Left renal cortex interstitium (tissue), 4 donors: ENCODE measurements around the gene MTARC1. TPM values are rescaled to one million over a fixed set of nuclear protein-coding genes. Genes with fewer than 3 reads are reported as not detected.

ENCODE experiments used
- DNase-seq, 4 donors: peaks; one replicate each; pipeline ENCODE4 v3.0.0-alpha.2; 2013; ENCODE audit warnings: low read depth in 4 of 4, low spot score in 2 of 4, missing footprints in 1 of 4
- polyA plus RNA-seq, 4 donors: library from polyadenylated mRNA; unstranded; fragments of 120-200 nt; gene quantifications; one replicate each; pipeline ENCODE4 v1.2.1, GENCODE V29; 2013; ENCODE audit not compliant: insufficient read length in 4 of 4

The MTARC1 gene
- polyA plus RNA-seq, 4 donors: 17.8 to 26.9 (median 19.1) TPM

DNA sequence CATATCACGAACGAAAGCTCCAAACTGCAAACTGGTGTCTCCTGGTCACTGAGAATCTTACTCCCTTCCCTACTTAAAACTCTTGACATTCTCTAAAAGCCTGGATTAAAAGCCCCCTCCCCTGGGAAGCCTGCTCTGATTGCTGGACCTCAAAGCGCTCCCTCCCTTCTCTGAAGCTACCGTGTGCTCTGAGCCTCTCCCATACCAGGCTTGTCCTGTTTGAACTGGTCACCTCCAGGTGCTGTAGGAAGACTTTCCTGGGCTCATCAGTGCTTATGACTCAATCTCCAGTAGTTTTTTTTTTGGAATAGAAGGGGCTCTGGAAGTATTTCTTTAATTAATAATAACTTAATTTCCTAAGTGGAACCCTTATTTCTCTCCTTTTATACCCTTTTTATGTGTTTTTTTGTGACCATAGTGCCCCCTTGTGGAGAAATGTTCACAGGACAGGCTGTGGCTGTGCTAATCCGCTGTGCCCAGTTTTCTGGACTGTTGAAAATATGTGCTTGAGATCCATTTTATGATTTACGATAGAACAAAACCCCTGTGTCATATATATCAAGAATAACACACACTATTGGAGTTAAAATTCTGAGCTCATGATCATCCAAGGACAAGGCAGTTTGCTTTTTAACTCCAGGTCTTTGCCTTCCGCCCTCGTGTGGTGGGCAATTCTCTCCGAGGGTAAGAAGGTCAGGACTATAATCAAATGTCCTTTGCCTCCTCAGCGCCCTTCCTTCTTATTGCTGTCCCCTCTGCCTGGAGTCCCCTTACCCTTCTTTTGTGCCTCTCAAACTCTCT lies 16.9 kb downstream of the MTARC1 start:
- DNase-seq: no peak

DNA sequence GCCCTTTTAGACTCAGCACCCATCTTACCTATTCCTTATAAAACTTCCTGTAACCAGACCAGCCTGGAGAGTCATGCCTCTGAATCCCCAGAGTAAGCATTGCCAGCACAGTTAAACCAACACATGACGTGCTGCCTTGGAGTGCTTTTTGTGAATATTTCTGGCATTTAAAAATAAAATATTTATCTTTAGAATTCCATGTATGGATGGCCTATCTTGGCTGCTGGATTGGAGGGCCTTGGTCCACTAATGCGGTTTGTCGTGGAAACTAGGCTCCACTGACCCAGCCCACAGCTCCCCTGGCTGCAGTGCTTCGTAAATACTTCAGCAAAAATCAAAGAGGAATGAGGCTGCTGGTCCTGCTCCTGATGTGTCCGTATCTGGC lies 17.5 kb downstream of the MTARC1 start:
- DNase-seq: no peak

DNA sequence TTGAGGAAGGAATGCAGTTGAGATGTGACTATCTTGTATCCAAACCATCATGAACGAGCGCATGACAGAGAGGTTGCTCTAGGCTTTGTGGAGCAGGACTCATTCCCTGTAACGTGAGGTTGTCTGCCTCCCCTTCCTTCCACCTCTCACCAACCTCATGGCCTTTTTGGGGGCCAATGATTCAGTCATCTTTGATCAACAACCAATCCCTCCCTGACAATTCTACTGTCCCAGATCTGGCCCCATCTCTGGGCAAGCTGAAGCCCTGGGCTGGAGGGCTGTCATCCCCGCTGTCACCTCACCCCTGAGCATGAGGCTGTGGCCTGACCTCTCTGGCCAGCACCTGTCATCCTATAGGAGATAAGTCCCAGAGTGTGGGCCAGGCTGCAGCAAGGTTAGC lies 19.7 kb downstream of the MTARC1 start:
- DNase-seq: no peak

DNA sequence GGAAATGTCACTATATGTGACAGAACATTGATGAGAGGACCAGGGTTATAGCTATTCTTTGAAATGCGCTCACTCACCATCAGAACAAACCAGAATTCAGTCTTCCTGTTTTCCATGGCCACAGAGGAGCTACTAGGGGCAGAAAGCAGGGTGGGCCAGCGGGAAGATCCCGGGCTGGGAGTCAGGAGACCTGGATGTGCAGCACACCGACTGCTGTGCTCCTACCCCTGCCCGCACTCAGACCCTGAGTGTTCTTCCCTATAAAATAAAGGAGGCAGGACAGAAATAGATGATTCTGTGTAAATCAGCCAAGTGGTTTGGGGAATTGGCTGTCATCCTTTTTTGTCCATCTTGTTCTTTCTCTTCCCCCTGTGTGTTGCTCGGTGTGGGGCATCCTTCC lies 21.0 kb downstream of the MTARC1 start:
- no peak for DNase-seq

DNA sequence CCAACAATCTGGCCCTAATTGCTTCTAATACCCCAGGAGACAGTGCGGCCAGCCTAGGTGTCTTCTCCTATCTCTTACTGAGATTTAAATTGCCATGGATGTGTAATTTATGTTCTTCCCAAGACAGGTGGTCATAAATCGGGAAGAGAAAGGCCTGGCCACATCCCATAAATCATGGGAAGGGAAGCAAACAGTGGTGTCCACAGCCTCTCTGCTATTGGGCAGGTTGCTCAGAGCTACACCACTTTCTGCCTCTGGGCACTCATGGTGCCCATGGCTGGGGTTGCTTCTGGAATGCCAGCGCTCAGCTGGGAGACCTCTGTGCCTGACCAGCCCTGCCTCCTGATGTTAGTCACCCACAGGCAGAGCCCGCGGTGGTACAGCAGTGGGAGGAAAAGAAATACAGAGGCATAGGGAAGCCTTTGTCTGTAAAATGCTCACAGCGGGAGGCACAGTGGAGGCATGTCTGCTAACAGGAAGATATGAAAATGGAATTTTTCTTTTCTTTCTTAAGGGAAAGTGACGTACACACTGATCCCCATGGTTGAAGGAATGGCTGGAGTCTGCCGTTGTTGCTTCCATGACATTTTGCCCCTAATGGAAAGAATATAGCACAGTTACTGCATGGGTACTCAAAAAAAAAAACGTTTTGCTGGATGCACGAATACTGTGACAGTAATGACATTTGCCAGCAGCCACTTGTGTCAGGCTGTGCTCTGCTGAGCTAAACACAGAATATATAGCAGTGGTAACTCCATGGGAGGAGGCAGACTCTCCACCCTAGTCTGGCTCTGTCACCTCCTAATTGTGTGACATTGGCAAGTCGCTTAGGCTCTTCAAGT lies 21.9 kb downstream of the MTARC1 start:
- peak in 3 of 4 donors; percentile 47 to 69 (median 66) for DNase-seq

DNA sequence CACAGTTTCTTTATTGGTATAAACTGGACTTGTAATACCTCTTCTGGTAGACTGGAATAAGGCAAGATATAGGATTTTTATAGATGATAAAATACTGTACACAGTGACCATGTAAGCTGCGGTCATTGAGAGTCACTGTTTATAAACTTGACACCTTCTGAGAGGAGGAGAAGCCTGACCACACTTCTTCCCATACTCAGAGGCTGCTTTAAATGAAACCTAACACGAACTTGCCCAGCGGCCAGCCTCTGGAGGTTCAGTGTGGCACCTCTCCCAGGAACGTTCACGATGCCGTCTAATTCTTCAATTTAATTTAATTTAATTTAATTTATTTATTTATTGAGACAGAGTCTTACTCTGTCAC lies 22.5 kb downstream of the MTARC1 start:
- no peak for DNase-seq

DNA sequence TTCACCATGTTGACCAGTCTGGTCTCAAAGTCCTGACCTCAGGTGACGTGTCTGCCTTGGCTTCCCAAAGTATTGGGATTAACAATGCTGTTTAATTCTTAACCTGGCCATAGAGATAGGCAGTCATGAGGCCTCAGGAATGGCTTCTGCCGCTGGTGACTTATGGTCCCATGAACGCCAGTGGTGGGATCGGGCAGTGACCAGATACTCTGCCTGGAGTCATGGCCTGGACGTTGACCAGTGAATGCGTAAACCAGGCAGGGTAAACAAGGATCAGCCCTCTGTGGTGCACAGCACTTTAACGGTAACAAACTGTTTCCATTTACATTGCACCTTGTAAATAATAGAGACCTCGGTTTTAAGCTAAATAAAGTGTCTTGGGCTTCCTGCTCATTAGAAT lies 23.0 kb downstream of the MTARC1 start:
- DNase-seq: no peak

DNA sequence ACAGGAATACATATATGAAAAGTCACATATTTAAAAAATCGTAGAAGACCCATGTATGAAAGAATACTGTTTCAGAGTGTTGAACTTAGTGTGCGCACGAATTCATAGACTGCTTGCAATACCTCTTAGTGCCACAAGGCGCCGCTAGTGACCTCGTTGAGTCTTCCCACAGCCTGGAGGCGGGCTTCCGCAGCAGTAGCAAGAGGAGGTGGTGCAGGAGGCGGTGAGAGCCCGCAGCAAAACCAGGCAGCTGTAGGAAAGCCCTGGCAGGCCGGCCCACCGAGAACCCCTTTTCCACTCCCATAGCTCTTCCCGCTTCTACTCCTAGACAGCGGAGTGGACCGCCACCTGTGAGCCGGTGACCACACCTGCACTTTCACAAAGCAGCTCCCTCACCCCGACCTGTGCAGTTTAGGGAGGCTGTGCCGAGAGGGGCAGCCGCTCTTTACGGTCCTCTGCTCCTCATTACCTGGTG lies 23.5 kb downstream of the MTARC1 start:
- DNase-seq: peak in 3 of 4 donors; percentile 39 to 77 (median 71)

DNA sequence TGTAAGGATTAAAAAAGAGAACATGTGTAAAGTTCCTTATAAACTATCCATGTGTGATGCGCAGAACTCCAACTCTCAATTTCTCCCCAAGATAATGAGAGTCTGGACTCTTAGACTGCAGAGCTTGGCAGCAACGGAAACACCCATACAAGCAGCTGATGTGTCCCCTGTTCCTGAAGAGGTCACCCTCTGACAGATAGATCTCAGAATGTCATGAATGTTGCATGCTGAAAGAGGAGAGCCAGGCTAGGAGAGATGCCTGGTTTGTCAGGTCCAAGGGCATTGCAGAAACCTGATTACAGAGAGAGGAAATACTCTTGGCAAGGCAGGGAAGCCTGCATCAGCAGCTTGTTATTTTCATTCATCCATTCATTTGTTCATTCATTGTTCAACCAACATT lies 24.2 kb downstream of the MTARC1 start:
- DNase-seq: no peak

DNA sequence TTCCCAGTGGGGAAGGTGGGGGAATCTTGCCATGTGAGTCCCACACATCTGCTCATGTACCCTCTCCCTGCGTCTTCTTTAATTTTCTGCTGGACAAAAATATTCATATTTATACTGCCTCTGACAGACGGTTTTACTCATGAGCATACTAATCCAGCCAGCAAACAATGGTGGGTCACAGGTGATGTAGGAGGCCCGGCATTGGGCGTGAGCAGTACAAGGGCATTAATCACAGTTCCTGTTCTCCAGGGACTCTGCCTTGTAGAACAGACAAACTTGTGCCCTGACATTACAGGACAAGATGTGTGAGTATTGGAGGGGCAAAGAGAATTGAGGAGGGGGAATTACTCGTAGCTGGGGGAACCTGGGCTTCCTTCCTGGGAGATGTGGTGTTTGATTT lies 25.0 kb downstream of the MTARC1 start:
- DNase-seq: no peak

DNA sequence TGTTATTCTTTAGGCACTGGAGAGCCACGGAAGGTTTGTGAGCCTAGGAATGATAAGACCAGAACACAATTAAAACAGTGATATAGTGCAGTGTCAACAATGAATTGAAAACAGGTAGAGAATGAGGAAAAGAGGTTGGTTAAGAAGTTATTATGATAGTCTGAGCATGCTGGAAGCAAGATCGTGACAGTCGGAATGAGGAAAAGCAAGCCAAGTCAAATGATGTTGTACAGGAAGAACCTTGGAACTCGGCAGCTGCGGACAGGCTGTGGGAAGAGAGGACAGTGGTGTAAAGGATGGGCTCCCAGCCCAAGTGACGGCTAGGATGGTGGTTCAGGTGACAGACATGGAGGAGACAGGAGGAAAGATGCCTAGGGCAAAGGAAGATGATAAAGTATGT lies 25.6 kb downstream of the MTARC1 start:
- no peak for DNase-seq

DNA sequence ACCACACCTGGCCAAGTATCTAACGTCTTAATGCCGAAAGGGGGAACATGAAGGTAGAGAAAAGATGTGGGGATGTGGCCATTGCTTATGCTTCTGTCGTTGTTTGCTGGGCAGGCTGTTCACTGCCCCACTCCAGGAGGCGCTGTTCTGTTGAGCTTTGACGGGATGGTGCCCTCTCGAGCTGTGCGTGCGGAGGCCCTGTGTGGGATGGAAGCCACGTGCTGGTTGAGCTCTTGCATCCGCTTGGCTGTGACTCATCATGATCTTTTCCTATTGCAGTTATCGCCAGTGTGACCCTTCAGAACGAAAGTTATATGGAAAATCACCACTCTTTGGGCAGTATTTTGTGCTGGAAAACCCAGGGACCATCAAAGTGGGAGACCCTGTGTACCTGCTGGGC lies 26.3 kb downstream of the MTARC1 start:
- no peak for DNase-seq

DNA sequence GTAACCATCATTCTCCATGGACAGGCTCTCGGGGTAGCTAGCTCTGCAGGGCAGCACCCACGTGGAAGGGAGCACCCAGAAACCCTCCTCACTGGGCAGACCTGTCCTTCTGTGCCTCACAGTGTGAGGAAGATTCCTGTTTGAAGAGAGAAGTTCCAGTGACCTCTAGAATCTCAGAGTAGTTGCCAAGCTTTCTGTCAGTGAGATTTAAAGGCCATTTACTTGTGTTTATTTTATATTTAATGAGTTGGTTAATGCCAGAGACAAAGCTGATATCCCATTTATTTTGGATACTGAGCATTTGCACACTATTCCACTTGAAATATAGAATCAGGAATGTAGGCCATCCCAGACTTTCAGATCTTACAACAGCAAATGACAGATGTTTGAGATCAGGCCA lies 28.7 kb downstream of the MTARC1 start:
- no peak for DNase-seq

DNA sequence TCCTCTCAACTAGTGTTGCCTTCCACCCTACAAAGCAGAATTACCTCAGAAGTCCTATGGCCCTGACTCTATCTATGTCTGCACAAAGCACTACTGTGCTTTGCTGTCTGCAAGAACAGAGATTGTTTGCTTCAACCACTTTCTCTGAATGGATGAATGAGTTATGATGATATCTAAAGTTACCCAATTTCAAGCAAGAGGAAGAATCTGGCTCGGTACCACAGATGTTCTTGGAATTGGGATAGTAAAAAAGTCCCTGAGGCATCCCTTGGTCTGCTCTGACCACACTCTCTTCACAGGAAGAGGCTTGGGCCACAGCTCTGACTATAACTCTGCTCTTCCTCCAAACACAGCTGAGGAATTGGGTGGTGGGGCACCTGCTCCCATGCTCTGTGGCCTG lies 31.2 kb downstream of the MTARC1 start:
- DNase-seq: no peak

DNA sequence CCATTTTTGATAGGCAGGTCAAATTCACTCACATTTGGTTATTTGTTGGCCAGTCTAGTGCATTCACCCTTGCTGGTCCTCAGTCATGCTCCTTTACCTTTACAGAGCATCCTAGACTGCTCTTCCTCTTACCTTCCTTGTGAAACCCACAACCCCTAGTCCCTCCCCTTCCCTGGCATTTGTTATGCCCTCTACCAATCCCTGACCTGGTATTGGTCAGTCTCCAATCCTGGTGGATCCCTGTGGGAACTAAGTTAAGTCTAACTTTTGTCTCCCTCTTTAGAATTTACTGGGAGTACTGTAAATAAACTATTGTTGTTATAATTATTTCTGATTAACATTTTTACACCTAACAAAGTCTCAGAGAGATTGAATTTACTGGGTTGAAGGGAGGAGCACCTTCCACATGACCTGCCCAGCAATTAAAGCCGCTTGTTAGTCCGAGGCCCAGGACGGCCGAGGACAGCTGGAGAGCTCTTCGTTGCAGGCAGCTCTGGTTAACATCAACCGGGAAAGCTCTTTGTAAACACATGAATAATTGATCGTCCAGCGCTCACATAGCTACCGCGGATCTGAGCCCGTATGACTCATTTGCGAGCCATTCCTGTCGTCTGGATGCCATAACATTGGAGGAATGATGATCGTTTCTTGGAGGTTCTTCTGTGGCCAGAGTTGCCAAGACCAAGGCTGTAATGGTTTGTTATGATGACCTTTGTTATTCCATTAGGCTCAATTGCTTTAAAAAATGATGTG lies 31.9 kb downstream of the MTARC1 start:
- DNase-seq: no peak

DNA sequence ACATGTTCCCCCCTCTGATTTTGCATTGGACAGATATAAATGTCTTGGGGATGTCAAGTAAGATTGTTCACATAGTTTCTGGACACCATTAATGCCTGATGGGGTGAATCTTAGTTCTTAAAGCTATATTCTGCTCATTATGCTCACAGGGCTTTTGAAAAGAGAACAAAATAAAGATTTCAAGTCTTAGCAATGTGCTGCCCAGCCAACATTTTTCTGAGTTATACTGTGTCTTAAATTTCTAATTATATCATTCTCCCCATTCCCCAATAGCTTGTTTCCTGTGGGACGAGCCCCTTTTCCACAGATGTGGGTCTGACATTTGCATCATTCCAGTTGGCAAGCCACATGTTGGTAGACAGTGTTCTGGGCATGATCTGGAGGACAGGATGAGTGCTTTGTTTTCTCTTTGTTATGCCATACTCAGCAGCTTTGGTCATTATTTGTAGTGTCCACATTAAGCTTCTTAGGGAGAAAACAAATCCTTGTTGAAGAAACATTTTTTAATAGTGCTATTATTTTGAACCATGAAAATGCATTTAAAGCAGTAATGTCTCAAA lies 32.8 kb downstream of the MTARC1 start:
- DNase-seq: no peak

DNA sequence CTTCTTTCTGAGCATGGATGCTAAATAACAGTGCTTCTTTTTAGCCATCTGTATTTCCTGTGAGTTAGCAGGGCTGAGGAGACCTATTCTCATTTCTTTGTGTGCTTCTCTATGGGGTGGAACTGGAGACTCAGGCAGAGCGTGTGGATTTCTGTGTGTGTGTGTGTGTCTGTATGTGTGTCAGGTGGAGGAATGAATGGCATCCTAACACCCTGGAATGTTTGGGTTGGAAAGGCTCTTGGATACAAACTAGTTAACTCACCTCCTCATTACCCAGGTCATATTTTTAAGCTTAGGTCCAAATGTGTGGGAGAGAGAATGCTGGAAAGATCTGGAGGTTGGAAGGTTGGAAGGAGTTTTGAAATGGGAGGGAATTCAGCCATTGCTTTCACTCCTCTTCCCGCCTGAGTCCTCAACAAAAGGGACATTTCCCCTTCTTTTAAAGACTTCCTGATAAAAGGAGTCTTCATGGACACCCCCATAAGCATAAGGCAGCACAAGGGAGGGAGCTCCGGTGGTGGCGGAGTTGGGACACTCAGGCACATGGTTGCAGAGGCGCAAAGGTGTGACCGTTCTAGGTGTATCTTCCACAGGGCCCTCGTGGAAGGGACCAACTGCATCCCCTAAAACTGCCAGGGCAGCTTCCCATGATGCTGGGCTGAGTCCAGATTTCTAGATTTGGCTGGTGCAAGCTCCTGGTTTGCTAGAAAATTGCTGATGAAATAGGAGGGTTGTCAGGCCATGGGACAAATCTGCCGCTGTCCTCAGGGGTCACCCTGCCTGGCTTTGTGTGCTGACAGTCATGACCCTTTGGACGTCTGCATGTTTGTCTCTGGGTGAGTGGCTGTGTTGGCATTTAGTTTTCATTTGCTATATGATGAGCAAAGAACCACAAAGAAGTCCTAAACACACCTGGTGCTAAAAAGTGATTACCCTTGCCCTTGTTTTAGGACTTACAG lies 37.6 kb downstream of the MTARC1 start:
- DNase-seq: no peak

DNA sequence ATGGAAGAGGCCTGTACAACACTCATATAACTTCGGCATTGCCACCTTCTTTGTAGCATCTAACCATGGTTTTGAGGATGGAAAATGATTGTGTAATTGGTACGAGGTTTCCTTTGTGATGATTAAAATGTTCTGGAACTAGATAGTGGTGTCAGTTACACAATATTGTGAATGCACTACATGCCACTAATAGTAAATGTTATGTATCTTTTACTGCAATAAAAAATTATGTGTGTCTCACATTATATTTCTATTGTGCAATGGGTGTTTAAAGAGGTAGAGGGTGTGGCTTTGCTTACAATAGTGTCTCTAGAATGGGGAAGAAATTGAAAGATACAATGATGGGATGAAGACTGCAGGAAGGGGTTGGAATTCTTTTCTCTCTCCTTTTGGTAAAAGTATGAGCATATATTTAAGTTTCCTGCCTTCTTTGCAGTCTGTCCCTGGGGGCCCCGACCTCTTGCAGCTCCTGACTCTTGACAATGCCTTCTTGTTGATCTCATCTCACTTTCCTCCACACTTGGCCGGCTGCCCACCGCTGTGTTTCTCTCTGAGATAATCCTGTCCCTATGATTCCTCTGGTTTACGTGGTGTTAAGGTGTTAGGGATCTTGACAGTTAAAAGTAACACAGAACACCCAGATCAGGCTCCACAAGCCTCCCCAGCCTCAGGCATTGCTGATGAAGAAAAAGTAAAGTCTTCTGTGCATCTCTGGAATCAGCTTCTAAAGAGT lies 39.3 kb downstream of the MTARC1 start:
- no peak for DNase-seq

DNA sequence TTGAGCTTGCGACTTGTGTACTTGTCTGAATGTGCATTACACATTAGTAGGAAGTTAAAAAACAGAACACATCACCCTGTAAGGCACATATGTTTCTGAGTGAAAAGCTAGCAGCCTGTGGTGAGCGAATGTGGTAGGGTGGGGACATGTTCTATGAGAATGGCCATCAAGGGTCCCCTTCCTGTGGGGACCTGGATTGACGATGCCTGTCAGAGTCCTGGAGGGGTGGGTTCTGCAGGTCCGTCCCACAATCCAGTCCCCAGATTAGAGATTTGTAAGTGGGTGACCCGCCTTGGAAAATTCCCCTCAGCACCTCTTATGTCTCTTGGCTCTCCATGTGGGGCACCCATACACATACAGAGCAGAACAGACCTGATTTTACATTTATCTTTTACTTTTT lies 40.0 kb downstream of the MTARC1 start:
- no peak for DNase-seq
